RWPE2 (cell line): ENCODE results near the gene ARAP1.
A peak's percentile ranks its signal among the peaks of the same experiment; 100 is the strongest.

Experiments
- ATAC-seq: fragments of 200-7000 bp; cut with Tn5 transposase; 3 replicates; pipeline ENCODE4 v1.9.1; 2021; ENCODE audit warnings: low read depth
- DNase-seq: peaks from one replicate; pipeline ENCODE4 v3.0.0-alpha.2; 2020; ENCODE audit warnings: low spot score
- H3K27ac ChIP-seq: fragments of 450-650 bp; 2 replicates; pipeline ENCODE4 v1.5.1; 2017; ENCODE audit warnings: mild to moderate bottlenecking; ENCODE audit not compliant: poor library complexity, severe bottlenecking
- H3K27me3 ChIP-seq: fragments of 250-450 bp; sonication (Bioruptor Pico); 2 replicates; pipeline ENCODE4 v1.5.1; 2021; ENCODE audit warnings: mild to moderate bottlenecking, moderate library complexity; ENCODE audit not compliant: insufficient read depth, poor library complexity, severe bottlenecking
- H3K36me3 ChIP-seq: fragments of 250-450 bp; sonication (Bioruptor Pico); 2 replicates; pipeline ENCODE4 v1.5.1; 2020; ENCODE audit warnings: low read depth, mild to moderate bottlenecking, moderate library complexity
- H3K4me1 ChIP-seq: fragments of 250-450 bp; sonication (Bioruptor Pico); 2 replicates; pipeline ENCODE4 v1.5.1; 2021; ENCODE audit warnings: mild to moderate bottlenecking, moderate library complexity; ENCODE audit not compliant: insufficient read depth, poor library complexity, severe bottlenecking
- H3K4me3 ChIP-seq: fragments of 250-450 bp; sonication (Bioruptor Pico); 2 replicates; pipeline ENCODE4 v1.5.1; 2021; ENCODE audit warnings: mild to moderate bottlenecking, moderate library complexity; ENCODE audit not compliant: severe bottlenecking
- H3K9me3 ChIP-seq: fragments of 250-450 bp; sonication (Bioruptor Pico); 2 replicates; pipeline ENCODE4 v1.5.1; 2021; ENCODE audit warnings: mild to moderate bottlenecking, moderate library complexity; ENCODE audit not compliant: severe bottlenecking
- TF ChIP-seq, protein P1 (sequence below): fragments of 450-650 bp; IDR thresholded peaks from one replicate; pipeline ENCODE4 v1.5.1; 2017; ENCODE audit warnings: mild to moderate bottlenecking, moderate library complexity; ENCODE audit not compliant: poor library complexity, severe bottlenecking

Gene ARAP1

DNA sequence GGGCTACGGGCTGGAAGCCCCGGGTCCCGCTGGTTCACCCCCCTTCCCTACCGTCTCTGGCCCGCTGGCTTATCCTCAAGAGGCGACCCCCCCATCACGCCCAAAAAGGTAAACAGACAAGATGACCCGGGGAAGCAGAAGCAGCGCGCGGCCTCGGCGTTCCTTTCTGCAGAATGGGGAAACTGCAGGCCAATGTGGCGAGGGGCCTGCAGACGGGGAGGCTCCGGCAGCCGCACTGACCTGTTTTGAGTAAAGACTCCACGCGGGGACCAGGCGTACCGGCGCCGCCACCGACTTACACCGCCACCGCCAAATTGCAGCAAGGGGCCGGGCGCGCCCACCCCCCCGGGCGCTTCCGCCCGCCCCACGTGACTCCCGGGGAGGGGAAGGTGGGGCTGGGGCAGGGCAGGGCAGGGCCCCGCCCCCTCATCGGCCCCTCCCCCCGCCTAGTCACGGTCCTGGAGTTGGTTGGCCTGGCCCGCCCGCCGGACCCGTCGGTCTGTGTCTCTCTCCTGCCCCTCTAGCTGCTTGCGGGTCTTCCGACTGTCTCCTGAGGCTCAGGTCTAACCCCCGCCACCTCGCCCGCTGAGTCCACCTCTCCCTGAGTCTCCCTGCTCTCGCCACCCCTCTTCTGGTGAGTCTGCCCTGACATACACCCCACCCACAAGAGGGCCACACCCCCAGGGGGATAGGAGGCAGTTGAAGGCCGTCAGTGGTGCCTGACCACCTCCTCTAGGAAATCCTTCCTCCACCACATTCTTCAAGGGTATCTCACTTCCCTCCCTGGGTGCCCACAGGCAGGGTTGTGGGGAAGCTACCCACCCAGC is at the start of gene ARAP1:
Gene ARAP1, minus strand, starts transcription at position 321 of the 827 bp plus-strand sequence. CDS start 25,280 bp downstream, outside the sequence.
- no peaks in the 10 kb centered on the region for H3K36me3 ChIP-seq
- peak within 1 kb of the TSS; percentile 61 for H3K4me3 ChIP-seq
- H3K9me3 ChIP-seq, result no peaks in the 10 kb centered on the region
- H3K27me3 ChIP-seq, result no peaks in the 10 kb centered on the region
- TF ChIP-seq, protein P1, sequence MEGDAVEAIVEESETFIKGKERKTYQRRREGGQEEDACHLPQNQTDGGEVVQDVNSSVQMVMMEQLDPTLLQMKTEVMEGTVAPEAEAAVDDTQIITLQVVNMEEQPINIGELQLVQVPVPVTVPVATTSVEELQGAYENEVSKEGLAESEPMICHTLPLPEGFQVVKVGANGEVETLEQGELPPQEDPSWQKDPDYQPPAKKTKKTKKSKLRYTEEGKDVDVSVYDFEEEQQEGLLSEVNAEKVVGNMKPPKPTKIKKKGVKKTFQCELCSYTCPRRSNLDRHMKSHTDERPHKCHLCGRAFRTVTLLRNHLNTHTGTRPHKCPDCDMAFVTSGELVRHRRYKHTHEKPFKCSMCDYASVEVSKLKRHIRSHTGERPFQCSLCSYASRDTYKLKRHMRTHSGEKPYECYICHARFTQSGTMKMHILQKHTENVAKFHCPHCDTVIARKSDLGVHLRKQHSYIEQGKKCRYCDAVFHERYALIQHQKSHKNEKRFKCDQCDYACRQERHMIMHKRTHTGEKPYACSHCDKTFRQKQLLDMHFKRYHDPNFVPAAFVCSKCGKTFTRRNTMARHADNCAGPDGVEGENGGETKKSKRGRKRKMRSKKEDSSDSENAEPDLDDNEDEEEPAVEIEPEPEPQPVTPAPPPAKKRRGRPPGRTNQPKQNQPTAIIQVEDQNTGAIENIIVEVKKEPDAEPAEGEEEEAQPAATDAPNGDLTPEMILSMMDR, result no peak
- DNase-seq (peak; percentile 90), ATAC-seq (peak; percentile 80)
- H3K4me1 ChIP-seq, result peaks cover 2% of the 10 kb centered on the region
- peak within 1 kb of the TSS; percentile 74 for H3K27ac ChIP-seq

DNA sequence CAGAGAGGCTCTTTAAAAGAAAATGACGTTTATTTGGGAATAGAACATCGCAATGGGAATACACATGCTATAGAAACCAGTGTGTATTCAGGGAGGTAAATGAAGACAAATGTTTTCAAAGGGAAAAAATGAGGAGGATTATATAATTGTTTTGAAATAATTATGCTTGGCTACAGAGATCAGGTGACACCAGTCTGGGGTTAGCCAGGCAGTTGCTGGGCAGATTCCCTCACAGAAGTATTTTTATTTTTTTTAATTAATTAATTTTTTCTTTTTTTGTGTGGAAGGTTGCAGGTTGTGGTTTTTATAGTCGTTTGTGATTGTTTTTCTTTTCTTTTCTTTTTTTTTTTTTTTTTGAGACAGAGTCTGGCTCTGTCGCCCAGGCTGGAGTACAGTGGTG is 47.2 kb upstream of the ARAP1 start:
- Histone ChIP-seq H3K36me3 (no peaks in the 10 kb centered on the region), H3K27me3 (no peaks in the 10 kb centered on the region), H3K9me3 (no peaks in the 10 kb centered on the region), H3K27ac (no peak overlapping the region), H3K4me3 (no peak overlapping the region), H3K4me1 (peaks cover 4% of the 10 kb centered on the region)
- ATAC-seq (no peak), DNase-seq (no peak)
- TF ChIP-seq, protein P1, result no peak

DNA sequence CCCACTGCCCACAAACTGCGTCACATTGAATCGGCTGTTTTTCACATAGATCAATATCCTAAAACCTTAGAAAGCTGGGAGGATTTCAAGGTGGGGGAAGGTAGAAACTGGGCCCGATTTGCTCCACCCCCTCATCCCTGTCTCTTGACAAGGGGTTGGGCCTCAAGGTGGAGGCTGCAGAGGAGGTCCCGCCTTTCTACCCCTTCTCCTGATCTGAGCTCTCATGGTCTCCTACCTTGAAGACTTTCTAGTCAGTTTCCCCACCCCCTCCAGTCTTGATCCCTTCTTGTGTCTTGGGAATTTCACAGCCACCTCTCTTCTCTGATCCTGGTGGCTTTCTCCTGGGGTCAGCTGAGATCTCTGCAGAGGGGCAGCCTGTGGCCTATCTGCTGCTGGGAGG is 46.2 kb upstream of the ARAP1 start:
- no peaks in the 10 kb centered on the region for H3K9me3 ChIP-seq
- peaks cover 9% of the 10 kb centered on the region for H3K4me1 ChIP-seq
- no peak overlapping the region for H3K4me3 ChIP-seq
- no peaks in the 10 kb centered on the region for H3K27me3 ChIP-seq
- no peak overlapping the region for H3K27ac ChIP-seq
- TF ChIP-seq, protein P1, result no peak
- no peaks in the 10 kb centered on the region for H3K36me3 ChIP-seq
- ATAC-seq (no peak), DNase-seq (no peak)

DNA sequence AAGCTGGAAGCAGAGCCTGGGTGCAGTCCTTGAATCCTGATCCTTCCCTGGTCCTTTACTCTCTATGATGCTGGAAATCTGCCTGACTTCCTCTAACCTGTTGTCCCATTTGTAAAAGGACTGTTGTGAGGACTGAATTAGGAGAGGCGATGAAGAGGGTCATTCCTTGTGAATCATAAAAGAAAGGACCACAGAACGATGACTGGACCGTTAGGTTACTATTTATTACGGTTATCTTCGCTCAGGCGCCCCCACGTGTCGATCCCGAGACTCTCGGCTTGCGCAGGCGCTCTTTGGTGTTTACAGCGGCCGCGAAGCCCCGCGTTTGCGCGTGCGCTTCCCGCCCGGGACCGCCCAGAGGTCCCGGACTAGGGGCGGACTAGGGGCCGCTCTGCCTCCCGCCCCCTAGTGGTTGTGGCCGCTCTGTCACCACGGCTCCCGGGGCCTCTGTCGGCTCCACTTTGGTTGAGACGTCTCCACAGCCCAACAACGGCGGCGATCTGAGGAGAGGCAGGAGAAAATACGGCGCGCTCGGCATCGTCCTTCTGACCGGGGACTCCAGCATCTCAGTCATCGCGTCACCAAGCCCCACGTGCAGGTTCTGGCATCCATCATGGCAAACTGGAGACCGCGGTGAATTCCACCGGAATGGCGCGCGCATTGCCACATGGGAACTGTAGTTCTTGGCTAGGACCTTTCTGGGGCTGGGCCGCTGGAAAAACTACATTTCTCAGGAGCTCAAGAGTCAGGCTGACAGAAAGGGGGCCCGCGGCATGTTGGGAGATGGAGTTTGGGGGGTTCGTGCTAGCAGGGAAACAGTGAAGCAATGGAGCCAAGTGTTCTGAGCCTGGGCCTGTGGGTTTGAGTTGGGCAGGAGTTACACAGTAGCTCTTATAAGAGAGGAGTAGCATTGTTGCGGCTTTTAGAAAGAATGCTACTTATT is 41.5 kb upstream of the ARAP1 start, which contains the start of gene STARD10:
Gene STARD10, minus strand, starts transcription at position 623 of the 943 bp plus-strand sequence. CDS start 12,866 bp downstream, outside the sequence.
- TF ChIP-seq, protein P1, result peak; percentile 99
- Histone ChIP-seq H3K27ac (peak within 1 kb of the TSS; percentile 64), H3K4me1 (peaks cover 9% of the 10 kb centered on the region), H3K27me3 (no peaks in the 10 kb centered on the region), H3K4me3 (peak within 1 kb of the TSS; percentile 77), H3K9me3 (no peaks in the 10 kb centered on the region), H3K36me3 (no peaks in the 10 kb centered on the region)
- DNase-seq, result peak; percentile 93
- peak; percentile 89 for ATAC-seq
